Measurements from ENCODE around the gene ALMS1.
"Not testable (repeated sequence)": the region's sequence is repeated elsewhere in the genome, so short reads cannot be mapped to it uniquely, and the experiment has no call there.

The ALMS1 gene

GRCh38 chr2:73385504-73386341, at the start of gene ALMS1:
Gene ALMS1, plus strand, starts transcription at chr2:73385836. Its CDS starts 33 bp downstream, at chr2:73385869.
- DNase-seq = peak; percentile 92

- no peak for DNase-seq
These were observed 47.8 kb upstream of the ALMS1 start for GRCh38 chr2:73337828-73338227.

GRCh38 chr2:73339201-73339600, 46.4 kb upstream of the ALMS1 start:
- no peak for DNase-seq

- no peak for DNase-seq
These were observed 44.6 kb upstream of the ALMS1 start for GRCh38 chr2:73341039-73341438.

- DNase-seq = no peak
These were observed 41.6 kb upstream of the ALMS1 start for GRCh38 chr2:73343992-73344391.

GRCh38 chr2:73344747-73345146, 40.9 kb upstream of the ALMS1 start:
- DNase-seq = not testable (repeated sequence)

- no peak for DNase-seq
These were observed 35.5 kb upstream of the ALMS1 start for GRCh38 chr2:73350035-73350691.

- no peak for DNase-seq
These were observed 29.5 kb upstream of the ALMS1 start for GRCh38 chr2:73356097-73356496.

GRCh38 chr2:73359915-73360697, 25.5 kb upstream of the ALMS1 start:
- DNase-seq = no peak

GRCh38 chr2:73366060-73366459, 19.6 kb upstream of the ALMS1 start:
- no peak for DNase-seq

GRCh38 chr2:73368781-73369180, 16.9 kb upstream of the ALMS1 start:
- DNase-seq = no peak

- no peak for DNase-seq
These were observed 15.3 kb upstream of the ALMS1 start for GRCh38 chr2:73370348-73370747.

- DNase-seq = no peak
These were observed 12.3 kb upstream of the ALMS1 start for GRCh38 chr2:73373344-73373743.

GRCh38 chr2:73374269-73374668, 11.4 kb upstream of the ALMS1 start:
- DNase-seq = no peak

GRCh38 chr2:73376681-73377080, 9.0 kb upstream of the ALMS1 start:
- no peak for DNase-seq

- no peak for DNase-seq
These were observed 2.6 kb upstream of the ALMS1 start for GRCh38 chr2:73383036-73383435.

GRCh38 chr2:73385123-73385503, 523 bp upstream of the ALMS1 start:
- no peak for DNase-seq

- DNase-seq = no peak
These were observed 769 bp downstream of the ALMS1 start for GRCh38 chr2:73386342-73386868.

- no peak for DNase-seq
These were observed 1.4 kb downstream of the ALMS1 start for GRCh38 chr2:73386894-73387636.

GRCh38 chr2:73402386-73403103, 16.9 kb downstream of the ALMS1 start:
- DNase-seq = no peak

- no peak for DNase-seq
These were observed 17.6 kb downstream of the ALMS1 start for GRCh38 chr2:73403237-73403636.

- no peak for DNase-seq
These were observed 18.8 kb downstream of the ALMS1 start for GRCh38 chr2:73404409-73404808.

All from activated CD4-positive, alpha-beta T cell treated with anti-CD3 and anti-CD28 coated beads, Interleukin-2, amount 50 U/mL, for 16 hours (primary cell).